Measurements from ENCODE around the gene AHDC1. TPM values are rescaled to one million over a fixed set of nuclear protein-coding genes. Genes with fewer than 3 reads are reported as not detected.

AHDC1 gene
- total RNA-seq, 1 donor from 2014 or later, result 10.8 TPM

GRCh38 chr1:27570356-27570755 is 33.6 kb downstream of the AHDC1 start:
- no peak for DNase-seq (ENCODE audit: low read depth)
- no peak for TF ChIP-seq CTCF (conservative IDR thresholded peaks at IDR 0.05; ENCODE audit: low read depth, low read length)
- no peak overlapping the region for H3K4me3 ChIP-seq (ENCODE audit: low read depth, low read length)

- no peak for DNase-seq (ENCODE audit: low read depth)
- TF ChIP-seq CTCF (conservative IDR thresholded peaks at IDR 0.05; ENCODE audit: low read depth, low read length), result no peak
- H3K4me3 ChIP-seq (ENCODE audit: low read depth, low read length), result no peak overlapping the region
These were observed 34.2 kb downstream of the AHDC1 start for GRCh38 chr1:27569506-27570291.

- TF ChIP-seq CTCF (conservative IDR thresholded peaks at IDR 0.05; ENCODE audit: low read depth, low read length), result no peak
- H3K4me3 ChIP-seq (ENCODE audit: low read depth, low read length), result no peak overlapping the region
- DNase-seq (ENCODE audit: low read depth), result no peak
These were observed 34.9 kb downstream of the AHDC1 start for GRCh38 chr1:27569088-27569460.

GRCh38 chr1:27568300-27569087 is 35.5 kb downstream of the AHDC1 start:
- no peak for DNase-seq (ENCODE audit: low read depth)
- peak overlapping the region; percentile 48 for H3K4me3 ChIP-seq (ENCODE audit: low read depth, low read length)
- TF ChIP-seq CTCF (conservative IDR thresholded peaks at IDR 0.05; ENCODE audit: low read depth, low read length), result peak; percentile 53

- H3K4me3 ChIP-seq (ENCODE audit: low read depth, low read length), result no peak overlapping the region
- no peak for TF ChIP-seq CTCF (conservative IDR thresholded peaks at IDR 0.05; ENCODE audit: low read depth, low read length)
- DNase-seq (ENCODE audit: low read depth), result no peak
These were observed 36.0 kb downstream of the AHDC1 start for GRCh38 chr1:27567971-27568299.

- DNase-seq (ENCODE audit: low read depth), result no peak
- no peak for TF ChIP-seq CTCF (conservative IDR thresholded peaks at IDR 0.05; ENCODE audit: low read depth, low read length)
- no peak overlapping the region for H3K4me3 ChIP-seq (ENCODE audit: low read depth, low read length)
These were observed 36.8 kb downstream of the AHDC1 start for GRCh38 chr1:27567146-27567526.
